NCI-H1417 treated with DMSO at 0.1 percent for 48 hours (cell line): ENCODE data around the gene GEMIN2.
A peak's percentile ranks its signal among the peaks of the same experiment; 100 is the strongest.
"Not testable (repeated sequence)": the region's sequence is repeated elsewhere in the genome, so short reads cannot be mapped to it uniquely, and the experiment has no call there.

Experiments
- DNase-seq: peaks from one replicate; lab custom pipeline; 2025; lab: John Stamatoyannopoulos, UW

Gene GEMIN2

GRCh38 chr14:39109893-39110715 is 4.0 kb upstream of the GEMIN2 start:
- no peak for DNase-seq

- no peak for DNase-seq
These were observed 444 bp upstream of the GEMIN2 start for GRCh38 chr14:39113685-39114072.

- DNase-seq, result no peak
These were observed 8.4 kb downstream of the GEMIN2 start for GRCh38 chr14:39122330-39123138.

- DNase-seq, result not testable (repeated sequence)
These were observed 23.7 kb downstream of the GEMIN2 start for GRCh38 chr14:39137835-39138234.

- DNase-seq, result no peak
These were observed 24.3 kb downstream of the GEMIN2 start for GRCh38 chr14:39138440-39138839.

- no peak for DNase-seq
These were observed 26.0 kb downstream of the GEMIN2 start for GRCh38 chr14:39140170-39140569.

GRCh38 chr14:39141623-39142022 is 27.5 kb downstream of the GEMIN2 start:
- not testable (repeated sequence) for DNase-seq

- not testable (repeated sequence) for DNase-seq
These were observed 29.1 kb downstream of the GEMIN2 start for GRCh38 chr14:39143226-39143625.

- DNase-seq, result no peak
These were observed 31.3 kb downstream of the GEMIN2 start for GRCh38 chr14:39145266-39145966.

GRCh38 chr14:39154594-39155189 is 40.6 kb downstream of the GEMIN2 start:
- no peak for DNase-seq

GRCh38 chr14:39157491-39157890 is 43.4 kb downstream of the GEMIN2 start:
- DNase-seq, result no peak

GRCh38 chr14:39158222-39158858 is 44.2 kb downstream of the GEMIN2 start:
- no peak for DNase-seq

- no peak for DNase-seq
These were observed 46.4 kb downstream of the GEMIN2 start for GRCh38 chr14:39160494-39160893.

- DNase-seq, result not testable (repeated sequence)
These were observed 53.7 kb downstream of the GEMIN2 start for GRCh38 chr14:39167797-39168320.

GRCh38 chr14:39168591-39168990 is 54.5 kb downstream of the GEMIN2 start:
- DNase-seq, result no peak

- no peak for DNase-seq
These were observed 55.4 kb downstream of the GEMIN2 start for GRCh38 chr14:39169541-39169900.

- no peak for DNase-seq
These were observed 59.1 kb downstream of the GEMIN2 start for GRCh38 chr14:39173198-39173597.

GRCh38 chr14:39174560-39175444 is 60.7 kb downstream of the GEMIN2 start, which contains the start of gene PNN:
Gene PNN (plus strand): TSS chr14:39175254. CDS start chr14:39175280, 26 bp downstream.
- peak; percentile 94 for DNase-seq

GRCh38 chr14:39175445-39176262 is 61.5 kb downstream of the GEMIN2 start:
- DNase-seq, result no peak
